NCI-H524 (cell line): ENCODE measurements around the gene LAMA4.
"Not testable (repeated sequence)": the region's sequence is repeated elsewhere in the genome, so short reads cannot be mapped to it uniquely, and the experiment has no call there.

Experiments
- DNase-seq, 2 experiments: peaks; one replicate each; lab custom pipeline; 2025; lab: John Stamatoyannopoulos, UW

The LAMA4 gene

GRCh38 chr6:112153926-112154607, 100.3 kb downstream of the LAMA4 start:
- peak in 1 of 2 experiments; percentile 17 for DNase-seq

- DNase-seq = peak; percentile 41 to 63
Measured at GRCh38 chr6:112150363-112150762, 104.0 kb downstream of the LAMA4 start.

DNA sequence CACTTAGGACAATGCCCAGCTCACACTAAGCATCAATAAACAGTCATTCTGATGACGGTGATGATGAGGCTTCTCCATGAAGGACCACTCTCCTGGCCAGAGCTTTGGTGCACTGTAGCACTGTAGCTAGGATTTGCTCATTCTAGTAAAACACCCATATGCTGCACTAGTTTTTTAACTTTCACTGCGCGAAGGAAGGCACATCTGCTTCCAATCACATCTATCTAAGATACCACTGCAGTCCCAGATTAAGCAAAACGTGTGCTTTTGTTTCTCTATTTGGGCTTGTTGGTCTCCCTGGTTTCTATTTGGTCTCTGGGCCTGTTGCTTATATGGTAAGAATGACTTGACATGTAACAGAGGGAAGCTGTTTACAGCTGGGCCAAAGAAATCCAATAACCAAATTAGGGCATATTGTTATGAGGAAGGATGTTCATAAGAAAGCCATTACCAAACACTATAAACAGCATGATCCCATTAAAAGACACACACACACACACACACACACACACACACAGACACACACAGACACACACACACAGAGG, 104.6 kb downstream of the LAMA4 start:
- peak in 1 of 2 experiments; percentile 39 for DNase-seq

DNA sequence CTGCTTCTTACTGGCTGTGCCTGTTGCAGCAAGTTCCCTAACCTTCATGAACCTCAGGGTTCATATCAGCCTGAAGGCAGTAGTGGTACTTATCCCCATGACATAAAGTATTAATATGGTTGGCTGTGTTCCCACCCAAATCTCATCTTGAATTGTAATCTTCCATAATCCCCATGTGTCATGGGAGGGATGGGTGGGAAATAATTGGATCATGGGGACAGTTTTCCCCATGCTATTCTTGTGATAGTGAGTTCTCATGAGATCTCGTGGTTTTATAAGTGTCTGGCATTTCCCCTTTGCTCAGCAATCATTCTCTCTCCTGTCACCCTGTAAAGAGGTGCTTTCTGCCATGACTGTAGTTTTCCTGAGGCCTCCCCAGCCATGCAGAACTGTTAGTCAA, 105.1 kb downstream of the LAMA4 start:
- peak; percentile 86 to 96 for DNase-seq

DNA sequence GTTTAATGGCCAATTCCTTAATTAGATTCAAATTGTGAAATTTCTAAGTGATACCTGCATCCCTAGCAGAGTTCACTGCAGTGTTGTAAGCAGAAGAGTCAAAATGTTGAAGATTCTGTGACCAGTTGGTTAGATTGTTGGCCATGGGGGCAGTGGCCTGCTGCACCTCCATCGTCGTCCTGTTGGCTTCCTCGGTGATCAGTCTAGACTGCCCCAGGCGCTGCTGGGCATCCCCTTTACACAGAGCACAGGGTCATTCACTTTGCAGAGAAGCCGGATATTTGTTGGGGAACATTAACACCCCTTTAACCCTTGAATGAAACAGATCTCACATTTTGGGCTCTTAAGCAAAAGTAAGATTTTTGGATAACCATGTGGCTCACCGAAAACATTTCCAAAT, 106.3 kb downstream of the LAMA4 start:
- DNase-seq = no peak

DNA sequence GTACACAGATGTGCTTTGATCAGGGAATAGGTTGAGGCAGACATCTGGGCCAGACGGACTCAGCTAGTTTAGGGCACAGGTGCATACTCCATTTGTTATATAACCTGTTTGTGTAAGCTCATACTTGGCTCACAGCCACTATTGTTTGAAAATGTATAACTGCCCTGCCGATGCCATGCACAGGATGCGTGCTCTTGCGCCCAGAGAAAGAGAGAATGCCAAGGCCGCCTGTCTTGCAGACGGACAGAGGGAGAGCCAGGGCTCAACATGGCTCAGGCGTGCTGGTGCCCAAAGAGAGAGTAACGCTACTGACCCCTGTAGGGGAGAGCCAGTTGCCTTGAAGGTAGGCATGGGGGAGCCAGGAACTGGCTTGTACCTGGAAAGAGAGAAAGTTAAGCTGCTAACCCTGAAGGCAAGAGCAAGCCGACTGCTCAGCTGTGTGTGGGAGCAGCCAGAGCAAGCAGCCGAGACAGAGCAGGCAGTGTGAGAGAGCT, 109.2 kb downstream of the LAMA4 start:
- peak; percentile 64 to 72 for DNase-seq

DNA sequence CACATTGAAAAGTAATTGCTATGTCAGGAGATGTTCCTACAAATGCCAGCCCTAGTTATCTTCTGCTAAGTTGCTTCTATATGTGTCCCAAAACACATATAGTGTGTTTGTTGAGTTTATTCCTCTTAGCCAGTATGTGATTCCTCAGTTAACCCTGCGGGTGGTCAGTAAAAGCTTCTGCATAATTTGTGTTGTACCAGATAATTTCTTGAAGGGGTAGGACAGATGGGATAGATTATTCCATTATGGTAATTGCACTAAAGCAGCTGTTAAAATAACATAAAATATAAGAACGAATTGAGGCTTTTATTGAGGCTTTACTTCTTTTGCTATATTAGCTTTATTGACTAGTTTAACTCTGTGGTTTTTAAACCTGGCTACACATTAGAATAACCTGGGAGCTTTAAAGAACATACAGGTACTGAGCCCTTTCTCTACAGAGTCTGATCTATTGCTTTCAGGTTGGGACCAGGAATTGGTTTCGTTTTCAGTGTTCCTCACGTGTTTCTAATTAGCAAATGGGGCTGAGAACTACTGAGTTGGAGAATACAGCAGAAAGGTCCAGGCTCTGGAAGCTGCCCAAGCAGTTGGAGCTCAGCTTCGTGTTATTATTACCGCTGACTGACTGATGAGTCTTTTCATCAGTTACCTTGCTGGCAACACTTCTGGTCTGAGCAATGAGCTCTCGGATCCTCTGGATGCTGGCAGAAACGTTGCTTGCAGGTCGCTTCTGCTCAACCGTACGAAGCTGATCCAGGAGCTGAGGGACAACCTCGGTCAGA, 110.0 kb downstream of the LAMA4 start:
- DNase-seq = peak; percentile 78 to 91

GRCh38 chr6:112141707-112142106, 112.7 kb downstream of the LAMA4 start:
- DNase-seq = no peak

- DNase-seq = no peak
Measured at GRCh38 chr6:112139052-112139451, 115.3 kb downstream of the LAMA4 start.

DNA sequence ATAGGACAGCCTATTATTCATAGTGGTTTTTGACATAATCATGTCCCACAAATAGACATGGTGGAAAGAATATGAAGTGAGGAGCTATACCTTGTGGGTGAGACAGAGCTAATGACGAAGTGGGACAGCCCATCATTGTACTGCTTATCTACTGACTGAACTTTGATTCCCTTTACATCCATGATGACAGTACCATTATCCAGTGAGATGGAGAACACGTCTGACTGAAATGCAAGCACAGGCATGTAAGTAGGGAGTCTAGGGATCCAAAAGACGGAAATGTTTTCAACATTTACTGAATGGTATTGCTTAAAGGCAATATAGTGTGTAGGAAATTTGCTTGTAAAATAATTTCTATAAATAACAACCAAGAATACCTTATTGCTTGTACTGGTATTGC, 123.5 kb downstream of the LAMA4 start:
- DNase-seq = no peak

GRCh38 chr6:112128208-112128607, 126.2 kb downstream of the LAMA4 start:
- DNase-seq = no peak

DNA sequence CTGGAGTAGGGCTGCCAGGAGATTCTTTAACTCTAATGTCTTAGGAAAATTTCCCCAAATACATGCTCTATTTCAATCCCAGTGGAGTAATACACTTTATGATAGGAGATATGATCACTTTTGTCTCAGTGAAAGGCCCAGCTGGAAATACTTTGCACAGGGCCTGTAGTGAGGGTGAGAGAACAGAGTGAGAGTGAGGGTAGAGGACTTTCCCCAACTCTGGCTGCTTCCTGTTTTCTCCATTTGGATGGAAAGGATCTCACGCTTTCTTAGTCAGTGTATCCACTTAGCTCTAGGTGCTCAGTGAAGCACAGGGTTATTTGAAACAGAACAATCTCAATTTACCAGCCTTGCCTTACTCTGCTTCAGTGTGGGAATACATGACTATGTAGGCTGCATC, 130.4 kb downstream of the LAMA4 start:
- DNase-seq = no peak

GRCh38 chr6:112122756-112123155, 131.6 kb downstream of the LAMA4 start:
- no peak for DNase-seq

- no peak for DNase-seq
Measured at GRCh38 chr6:112118034-112118433, 136.3 kb downstream of the LAMA4 start.

- no peak for DNase-seq
Measured at GRCh38 chr6:112117554-112117953, 136.8 kb downstream of the LAMA4 start.

- no peak for DNase-seq
Measured at GRCh38 chr6:112116221-112116620, 138.1 kb downstream of the LAMA4 start.

GRCh38 chr6:112114577-112115223, 139.7 kb downstream of the LAMA4 start:
- DNase-seq = no peak

DNA sequence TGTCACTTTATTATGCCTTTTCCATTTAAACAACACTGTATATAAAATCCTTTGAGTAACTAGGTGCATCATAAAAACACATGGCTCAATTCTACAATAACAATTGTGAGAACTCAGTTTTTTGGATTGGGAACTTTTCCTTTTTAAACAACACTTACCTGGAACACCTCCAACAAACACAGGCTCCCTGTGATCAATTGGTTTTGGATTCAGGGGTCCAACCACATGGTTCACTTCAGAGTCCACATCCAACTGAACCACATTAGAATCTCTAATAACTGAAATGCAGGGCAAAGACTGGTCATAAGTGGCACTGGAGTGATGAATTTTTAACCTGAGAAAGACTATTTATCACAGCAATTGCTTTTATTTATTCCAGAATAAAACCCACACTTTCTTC, 140.4 kb downstream of the LAMA4 start:
- DNase-seq = no peak

- DNase-seq = no peak
Measured at GRCh38 chr6:112113431-112113830, 140.9 kb downstream of the LAMA4 start.

GRCh38 chr6:112109262-112109661, 145.1 kb downstream of the LAMA4 start:
- DNase-seq = no peak

DNA sequence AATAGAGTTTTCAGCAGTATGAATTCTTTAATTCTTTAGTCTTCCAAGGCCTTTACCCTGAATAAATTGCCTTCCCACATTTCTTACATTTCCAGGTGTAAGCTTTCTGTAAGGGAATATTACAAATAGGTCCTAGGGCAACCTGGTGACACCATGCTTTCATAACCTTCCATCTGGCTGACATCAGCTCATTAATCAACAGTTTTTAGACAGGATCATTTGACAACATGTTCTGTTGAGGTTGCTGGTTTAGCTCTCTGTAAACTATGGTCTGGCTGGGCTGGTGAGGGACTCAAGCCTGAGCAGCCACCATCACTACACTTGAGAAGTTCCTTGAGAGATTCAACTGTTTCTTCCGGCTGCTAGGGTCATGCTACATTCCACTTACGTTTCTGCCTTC, 147.8 kb downstream of the LAMA4 start:
- no peak for DNase-seq

DNA sequence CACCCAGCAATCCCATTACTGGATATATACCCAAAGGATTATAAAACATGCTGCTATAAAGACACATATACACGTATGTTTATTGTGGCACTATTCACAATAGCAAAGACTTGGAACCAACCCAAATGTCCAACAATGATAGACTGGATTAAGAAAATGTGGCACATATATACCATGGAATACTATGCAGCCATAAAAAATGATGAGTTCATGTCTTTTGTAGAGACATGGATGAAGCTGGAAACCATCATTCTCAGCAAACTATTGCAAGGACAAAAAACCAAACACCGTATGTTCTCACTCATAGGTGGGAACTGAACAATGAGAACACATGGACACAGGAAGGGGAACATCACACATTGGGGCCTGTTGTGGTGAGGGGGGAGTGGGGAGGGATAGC, 148.3 kb downstream of the LAMA4 start:
- not testable (repeated sequence) for DNase-seq

DNA sequence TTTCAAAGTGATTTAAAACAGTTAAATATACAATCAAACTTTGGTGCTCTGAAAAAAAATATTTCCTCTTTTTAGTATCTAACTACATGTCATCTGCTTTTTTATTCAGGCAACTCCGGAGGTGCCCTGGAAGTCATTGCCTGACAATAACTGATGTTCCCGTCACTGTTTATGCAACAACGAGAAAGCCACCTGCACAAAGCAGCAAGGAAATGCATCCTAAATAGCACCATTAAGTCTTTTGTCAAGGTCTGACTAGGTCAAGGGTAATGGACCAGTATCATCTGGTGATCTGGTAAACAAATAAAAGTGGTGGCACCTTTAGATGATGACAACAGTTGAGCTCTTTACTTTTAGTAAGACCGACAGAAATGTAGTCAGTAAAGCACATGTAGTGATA, 153.8 kb downstream of the LAMA4 start:
- no peak for DNase-seq
